ENCODE measurements around the gene CBX5. TPM values are rescaled to one million over a fixed set of nuclear protein-coding genes. Genes with fewer than 3 reads are reported as not detected.

CBX5 gene
- total and polyA plus RNA-seq, 9 of the 15 experiments (the other 6 are each of a cell fraction or from before 2014, with no cell fraction given) = 32.6 to 102 (median 59.2) TPM

DNA sequence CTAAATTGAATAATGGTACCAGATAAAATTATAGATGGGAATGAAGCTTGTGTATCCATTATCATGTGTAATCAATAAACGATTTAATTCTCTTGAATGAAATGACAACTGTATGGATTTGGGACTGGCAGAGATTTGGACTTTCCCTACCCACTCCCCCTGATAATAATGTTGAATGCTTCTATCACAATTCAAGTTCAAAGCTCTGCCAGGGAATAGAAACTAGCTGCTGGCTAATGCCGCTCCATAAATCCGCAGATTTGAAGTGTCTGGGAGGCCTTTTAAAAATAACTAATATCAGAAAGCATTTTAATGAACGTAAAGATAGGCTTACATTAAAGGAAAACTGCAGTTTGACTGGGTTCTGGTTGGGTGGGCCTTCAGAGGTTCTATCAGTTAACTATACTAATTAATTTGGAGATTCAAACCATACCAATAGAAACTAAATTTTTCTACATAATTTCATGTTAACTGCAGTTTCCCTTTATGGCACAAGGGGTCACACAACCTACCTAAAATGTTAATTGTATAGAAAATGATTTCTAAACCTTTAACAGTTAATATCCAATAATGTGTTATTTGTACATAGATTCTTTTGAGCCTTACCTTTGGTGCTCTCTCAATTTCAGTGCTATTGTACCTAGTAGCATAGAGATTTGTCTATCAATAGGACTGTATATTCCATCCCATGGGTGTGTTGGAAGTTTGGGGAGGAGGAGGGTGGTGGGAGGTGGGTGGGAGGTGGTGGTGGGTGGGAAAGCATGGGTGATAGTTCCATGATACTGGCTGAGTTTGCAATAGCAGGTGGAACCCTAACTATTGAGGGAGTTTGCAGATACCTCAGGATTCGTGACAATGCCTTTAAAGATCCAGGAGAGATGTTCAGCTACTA, 5.5 kb upstream of the CBX5 start:
- ATAC-seq = peak; percentile 0; the same call in 1 of the 3 replicates
- H3K9me1 ChIP-seq (ENCODE audit: control insufficient read depth, insufficient read depth, low read length) = no peaks in the 10 kb centered on the region
- ChIA-PET POLR2A (interaction anchor here (0.6 to 5.3 kb wide), 24 partner anchors 9 to 288 kb away, joined by 3 to 110 read pairs (median 5); partner anchors contain the start of genes COPZ1 and NFE2), CTCF (ENCODE audit: low intra/inter-chr PET ratio) (interaction anchor here (0.7 to 0.9 kb wide), 3 partner anchors 40 to 95 kb away, joined by 3 to 5 read pairs (median 3); partner anchors contain the start of gene COPZ1)
- in situ Hi-C loops (cut with MboI) (no loop called here), intact Hi-C loops (cut with micrococcal nuclease) (loop anchor here (5.0 kb wide), 1 partner anchor 63 kb away; no protein-coding TSS in a partner anchor)
- no TSS peak for BruUV-seq (replicated peaks)
- H2AFZ ChIP-seq (ENCODE audit: low read depth, low read length) = no peak overlapping the region
- peak overlapping the region; percentile 71 for H3K4me3 ChIP-seq
- DNase-seq (ENCODE audit: extremely low read depth in 1 of 4, low spot score in 3 of 4) = peak in 1 of 4 experiments; percentile 10
- peak overlapping the region; percentile 87 to 100; a peak in 3 of 4 replicates for H3K9ac ChIP-seq (ENCODE audit: insufficient read depth in 1 of 2, low read depth in 2 of 2, low read length in 2 of 2)
- no peaks in the 10 kb centered on the region for H3K9me3 ChIP-seq (replicated peaks; ENCODE audit: control insufficient read depth, insufficient read depth, low read depth, low read length)
- FAIRE-seq = no peak
- peaks cover 68% of the 10 kb centered on the region for H4K20me1 ChIP-seq (replicated peaks; ENCODE audit: control insufficient read depth, insufficient read depth, low read length)
- peaks cover 22 to 31% of the 10 kb centered on the region in 2 experiments; a peak in 4 of 5 replicates for H3K4me1 ChIP-seq (replicated peaks in 1 of 2; ENCODE audit: control insufficient read depth in 2 of 2, insufficient read depth in 2 of 2, low read length in 2 of 2)
- no peaks in the 10 kb centered on the region for H3K27me3 ChIP-seq (ENCODE audit: control insufficient read depth in 2 of 2, insufficient read depth in 2 of 2, low read length in 2 of 2)
- WGBS (ENCODE audit: insufficient coverage, low coverage, missing lambda C conversion rate) = 3% methylated on average over 5 of the region's 5 CpGs
- peak overlapping the region; percentile 99 for H3K4me2 ChIP-seq (ENCODE audit: insufficient read depth, low read length)
- H3K79me2 ChIP-seq (ENCODE audit: control insufficient read depth, insufficient read depth, low read length) = peaks cover 99% of the 10 kb centered on the region
- peaks cover 92% of the 10 kb centered on the region for H3K36me3 ChIP-seq (ENCODE audit: control insufficient read depth, insufficient read depth, low read length)
- H3K27ac ChIP-seq (ENCODE audit: extremely low read depth, low read depth, low read length) = peak overlapping the region; percentile 75
- TF ChIP-seq TEAD4 (IDR thresholded peaks at IDR 0.05; ENCODE audit: low read length) = peak; percentile 15; the same call in 1 of the 2 replicates
- no peak for TF ChIP-seq TEAD4 (CRISPR knock-in tag; IDR thresholded peaks at IDR 0.05; ENCODE audit: borderline replicate concordance)
- TF ChIP-seq RBFOX2 (IDR thresholded peaks at IDR 0.05; ENCODE audit: low read depth, low read length) = peak; percentile 61; the same call in 1 of the 2 replicates
- TF ChIP-seq MAZ (CRISPR knock-in tag; conservative IDR thresholded peaks at IDR 0.05 in 1 of 2, IDR thresholded peaks at IDR 0.05 in 1 of 2) = no peak
- TF ChIP-seq TBL1XR1 (IDR thresholded peaks at IDR 0.05; ENCODE audit: low read length in 2 of 2) = peak in 1 of 2 experiments; percentile 34; a peak in 1 of 4 replicates
- TF ChIP-seq ZFP30 (CRISPR knock-in tag; IDR thresholded peaks at IDR 0.05; ENCODE audit: borderline replicate concordance) = peak; percentile 66; the same call in 1 of the 2 replicates
- TF ChIP-seq MEIS2 (IDR thresholded peaks at IDR 0.05; ENCODE audit: partially characterized antibody) = no peak
- TF ChIP-seq, protein P1, sequence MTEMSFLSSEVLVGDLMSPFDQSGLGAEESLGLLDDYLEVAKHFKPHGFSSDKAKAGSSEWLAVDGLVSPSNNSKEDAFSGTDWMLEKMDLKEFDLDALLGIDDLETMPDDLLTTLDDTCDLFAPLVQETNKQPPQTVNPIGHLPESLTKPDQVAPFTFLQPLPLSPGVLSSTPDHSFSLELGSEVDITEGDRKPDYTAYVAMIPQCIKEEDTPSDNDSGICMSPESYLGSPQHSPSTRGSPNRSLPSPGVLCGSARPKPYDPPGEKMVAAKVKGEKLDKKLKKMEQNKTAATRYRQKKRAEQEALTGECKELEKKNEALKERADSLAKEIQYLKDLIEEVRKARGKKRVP (CRISPR knock-in tag; IDR thresholded peaks at IDR 0.05) = 0 out of 2 replicates have a peak, but pooled peaks have one; percentile 15
- TF ChIP-seq, protein P2, sequence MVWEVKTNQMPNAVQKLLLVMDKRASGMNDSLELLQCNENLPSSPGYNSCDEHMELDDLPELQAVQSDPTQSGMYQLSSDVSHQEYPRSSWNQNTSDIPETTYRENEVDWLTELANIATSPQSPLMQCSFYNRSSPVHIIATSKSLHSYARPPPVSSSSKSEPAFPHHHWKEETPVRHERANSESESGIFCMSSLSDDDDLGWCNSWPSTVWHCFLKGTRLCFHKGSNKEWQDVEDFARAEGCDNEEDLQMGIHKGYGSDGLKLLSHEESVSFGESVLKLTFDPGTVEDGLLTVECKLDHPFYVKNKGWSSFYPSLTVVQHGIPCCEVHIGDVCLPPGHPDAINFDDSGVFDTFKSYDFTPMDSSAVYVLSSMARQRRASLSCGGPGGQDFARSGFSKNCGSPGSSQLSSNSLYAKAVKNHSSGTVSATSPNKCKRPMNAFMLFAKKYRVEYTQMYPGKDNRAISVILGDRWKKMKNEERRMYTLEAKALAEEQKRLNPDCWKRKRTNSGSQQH (CRISPR knock-in tag; IDR thresholded peaks at IDR 0.05) = no peak
- TF ChIP-seq, protein P3, sequence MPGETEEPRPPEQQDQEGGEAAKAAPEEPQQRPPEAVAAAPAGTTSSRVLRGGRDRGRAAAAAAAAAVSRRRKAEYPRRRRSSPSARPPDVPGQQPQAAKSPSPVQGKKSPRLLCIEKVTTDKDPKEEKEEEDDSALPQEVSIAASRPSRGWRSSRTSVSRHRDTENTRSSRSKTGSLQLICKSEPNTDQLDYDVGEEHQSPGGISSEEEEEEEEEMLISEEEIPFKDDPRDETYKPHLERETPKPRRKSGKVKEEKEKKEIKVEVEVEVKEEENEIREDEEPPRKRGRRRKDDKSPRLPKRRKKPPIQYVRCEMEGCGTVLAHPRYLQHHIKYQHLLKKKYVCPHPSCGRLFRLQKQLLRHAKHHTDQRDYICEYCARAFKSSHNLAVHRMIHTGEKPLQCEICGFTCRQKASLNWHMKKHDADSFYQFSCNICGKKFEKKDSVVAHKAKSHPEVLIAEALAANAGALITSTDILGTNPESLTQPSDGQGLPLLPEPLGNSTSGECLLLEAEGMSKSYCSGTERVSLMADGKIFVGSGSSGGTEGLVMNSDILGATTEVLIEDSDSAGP (CRISPR knock-in tag; IDR thresholded peaks at IDR 0.05) = no peak
- TF ChIP-seq KDM4B (IDR thresholded peaks at IDR 0.05; ENCODE audit: borderline replicate concordance in 2 of 2, low read depth in 1 of 2) = no peak
- TF ChIP-seq POLR2A (conservative IDR thresholded peaks at IDR 0.05) = peak; percentile 12
- TF ChIP-seq NR2F6 (CRISPR knock-in tag; IDR thresholded peaks at IDR 0.05) = 0 out of 2 replicates have a peak, but pooled peaks have one; percentile 43
- 0 out of 2 replicates have a peak, but pooled peaks have one; percentile 25 for TF ChIP-seq ZNF445 (CRISPR knock-in tag; IDR thresholded peaks at IDR 0.05; ENCODE audit: low read depth)
- no peak for TF ChIP-seq TCFL5 (CRISPR knock-in tag; conservative IDR thresholded peaks at IDR 0.05)
- peak; percentile 72 for TF ChIP-seq RFX7 (CRISPR knock-in tag; IDR thresholded peaks at IDR 0.05)
- TF ChIP-seq EGR1 (conservative IDR thresholded peaks at IDR 0.05) = peak; percentile 50
